Transverse colon (tissue), 4 donors: Measurements from ENCODE around the gene RNF121.

ENCODE experiments used
- CTCF ChIP-seq, 5 experiments: fragments of 200-600 bp in 3 of 5; fragments of 450-650 bp in 2 of 5; sonication (generic) in 3 of 5; IDR thresholded peaks; 1 replicate in 2 of 5; 2 replicates in 3 of 5; pipeline ENCODE4 v1.5.1; 2016 to 2017; ENCODE audit warnings: antibody characterized with exemption in 5 of 5, inconsistent platforms in 3 of 5, mild to moderate bottlenecking in 2 of 5, moderate library complexity in 1 of 5
- POLR2AphosphoS5 ChIP-seq, 3 donors: sonication (generic); formaldehyde crosslinking; IDR thresholded peaks; one replicate each; pipeline ENCODE4 v1.6.1; 2016; ENCODE audit warnings: antibody characterized with exemption in 3 of 3

- TF ChIP-seq CTCF (IDR thresholded peaks at IDR 0.05) (no peak), POLR2AphosphoS5 (IDR thresholded peaks at IDR 0.05) (no peak)
Observed at GRCh38 chr11:72037554-72038311, 108.9 kb downstream of the RNF121 start.
